GM18873 (cell line): ENCODE data around the gene PLCG2.
"Not testable (repeated sequence)": the region's sequence is repeated elsewhere in the genome, so short reads cannot be mapped to it uniquely, and the experiment has no call there.

ENCODE experiments used
- ATAC-seq: cut with Tn5 transposase; IDR thresholded peaks from one replicate; pipeline ENCODE4 v1.9.1; 2021; ENCODE audit warnings: mild to moderate bottlenecking, moderate library complexity, moderate number of reproducible peaks; ENCODE audit not compliant: unreplicated experiment, low FRiP score

PLCG2 gene

DNA sequence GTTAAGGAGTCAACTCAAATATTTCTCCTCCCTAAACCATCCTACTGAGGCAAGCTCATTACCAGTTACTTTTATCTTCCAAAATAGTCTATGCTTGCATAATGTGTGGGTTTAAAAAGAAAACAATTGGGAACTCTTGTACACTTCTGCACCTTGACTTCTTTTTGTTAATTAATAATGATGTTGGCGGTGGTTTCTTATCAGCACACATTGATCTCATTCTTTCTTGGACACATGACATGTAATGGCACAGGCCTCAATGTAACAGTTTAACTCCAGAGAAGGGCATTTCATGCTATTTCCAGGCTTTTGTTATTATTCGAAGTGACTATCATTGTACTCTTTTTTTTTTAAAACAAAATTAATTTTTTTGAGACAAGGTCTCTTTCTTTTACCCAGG, 7.8 kb downstream of the PLCG2 start:
- no peak for ATAC-seq

DNA sequence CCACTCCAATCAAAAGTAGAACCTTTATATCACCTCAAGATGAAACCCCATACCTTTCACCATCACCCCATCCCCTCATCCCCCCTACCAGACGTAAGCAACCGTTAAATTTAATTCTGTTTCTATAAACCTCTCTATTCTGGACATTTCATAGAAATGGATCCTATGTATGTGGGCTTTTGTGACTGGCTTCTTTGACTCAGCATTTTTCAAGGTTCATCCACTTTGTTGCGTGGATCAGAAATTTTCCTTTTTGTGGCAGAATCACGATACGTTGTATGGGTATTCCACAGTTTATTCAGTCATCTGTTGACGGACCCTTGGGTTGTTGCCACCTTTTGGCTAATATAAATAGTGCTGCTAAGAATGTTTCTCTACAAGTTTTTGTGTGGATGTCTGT, 8.6 kb downstream of the PLCG2 start:
- ATAC-seq, result no peak

DNA sequence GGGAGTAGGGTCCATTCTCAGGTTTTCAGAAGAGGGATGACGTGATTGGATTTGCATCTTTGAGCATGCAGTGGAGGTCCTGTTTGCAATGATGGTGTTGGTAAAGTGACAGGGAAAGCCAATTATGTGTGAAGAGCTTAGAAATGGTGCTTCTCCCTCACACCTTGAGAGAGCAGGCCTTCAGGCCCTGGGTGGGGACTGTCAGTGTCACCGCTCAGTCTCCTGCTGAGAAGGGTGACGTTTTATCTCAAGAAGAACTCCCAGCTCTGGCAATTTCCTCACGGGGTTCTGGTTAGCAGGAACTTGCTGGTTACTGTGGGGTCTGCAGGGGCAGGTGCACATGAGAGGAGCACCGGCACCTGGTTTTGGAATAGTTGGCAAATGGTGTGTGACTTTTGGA, 11.2 kb downstream of the PLCG2 start:
- ATAC-seq, result no peak

DNA sequence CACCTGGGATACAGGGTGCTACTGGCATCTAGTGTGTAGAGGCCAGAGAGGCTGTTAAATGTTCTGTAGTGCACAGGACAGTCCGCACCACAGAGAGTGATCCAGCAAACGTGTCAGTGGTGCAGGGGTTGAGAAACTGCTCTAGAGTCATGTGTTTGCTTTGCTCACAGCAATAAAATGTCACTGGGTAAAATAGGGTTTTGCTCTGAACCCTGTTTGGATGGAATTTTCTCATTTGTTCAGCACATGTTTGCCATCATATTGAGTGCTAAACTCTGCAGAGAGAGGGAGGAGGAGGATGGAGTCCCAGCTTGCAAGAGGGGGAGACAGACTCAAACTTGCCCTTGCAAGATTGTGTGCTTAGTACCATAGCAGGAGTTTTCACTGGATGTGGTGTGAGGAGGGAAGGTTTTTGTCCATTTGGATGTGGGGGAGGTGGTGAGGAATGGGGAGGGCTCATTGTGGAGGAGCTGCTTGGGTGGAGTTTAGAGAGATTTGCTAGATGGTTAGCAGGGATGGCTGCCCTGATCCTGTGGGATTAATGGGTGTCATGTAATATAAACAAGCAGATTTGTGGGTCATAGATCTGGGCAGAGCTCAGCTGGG, 11.8 kb downstream of the PLCG2 start:
- no peak for ATAC-seq

DNA sequence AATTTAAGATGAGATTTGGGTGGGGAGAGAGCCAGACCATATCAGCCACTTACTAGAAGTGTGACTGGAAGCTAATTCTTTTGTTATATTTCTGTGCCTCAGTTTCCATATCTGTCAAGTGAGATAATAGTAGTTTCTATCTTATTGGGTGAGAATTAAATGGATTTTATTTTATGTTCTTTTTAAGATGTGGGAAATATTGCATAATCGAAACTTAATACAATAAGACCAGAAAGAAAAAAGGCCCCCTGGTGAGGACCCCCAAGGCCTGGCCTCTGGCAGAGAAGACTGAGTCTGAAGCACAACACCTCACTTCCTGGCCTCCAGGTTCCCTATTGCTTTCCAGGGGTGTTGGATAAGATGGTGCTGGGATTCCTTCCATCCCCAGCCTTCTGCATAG, 13.7 kb downstream of the PLCG2 start:
- no peak for ATAC-seq

DNA sequence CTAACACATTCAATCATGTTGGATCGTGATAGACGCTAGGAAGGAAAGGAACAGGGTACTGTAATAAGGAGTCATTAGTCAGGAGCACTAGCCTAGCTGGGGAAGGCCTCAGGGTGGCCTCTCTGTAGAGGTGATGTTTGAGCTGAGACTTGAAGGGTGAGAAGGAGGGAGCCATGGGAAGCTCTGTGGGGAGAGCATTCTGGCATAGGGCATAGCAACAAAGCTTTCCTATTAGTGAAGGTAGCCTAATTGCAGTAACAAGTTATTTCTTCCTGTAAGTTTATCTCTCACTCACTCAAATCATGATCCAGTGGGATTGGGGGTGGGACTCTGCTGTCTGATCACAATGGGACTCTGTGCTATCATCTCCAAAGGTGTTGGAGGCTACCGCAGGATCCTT, 16.1 kb downstream of the PLCG2 start:
- no peak for ATAC-seq

DNA sequence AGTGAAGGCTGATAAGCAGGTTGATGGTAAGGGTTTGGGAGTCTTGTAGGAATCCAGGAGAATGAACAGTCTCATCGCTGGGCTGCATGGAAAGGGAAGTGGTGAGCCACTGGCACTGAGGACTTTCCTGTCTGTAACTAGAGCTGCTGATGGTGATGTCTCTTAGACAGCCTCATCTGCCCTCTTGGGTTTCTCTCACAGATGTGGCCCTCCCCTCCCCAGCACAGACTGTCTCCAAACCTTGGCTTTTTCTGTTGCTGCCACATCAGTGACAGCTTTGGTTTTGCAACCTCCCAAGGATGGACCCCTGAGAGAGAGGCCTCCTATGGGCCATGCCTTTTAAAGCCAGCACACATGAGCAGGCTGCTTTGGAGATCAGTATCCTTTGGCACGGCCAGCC, 16.9 kb downstream of the PLCG2 start:
- ATAC-seq, result no peak

DNA sequence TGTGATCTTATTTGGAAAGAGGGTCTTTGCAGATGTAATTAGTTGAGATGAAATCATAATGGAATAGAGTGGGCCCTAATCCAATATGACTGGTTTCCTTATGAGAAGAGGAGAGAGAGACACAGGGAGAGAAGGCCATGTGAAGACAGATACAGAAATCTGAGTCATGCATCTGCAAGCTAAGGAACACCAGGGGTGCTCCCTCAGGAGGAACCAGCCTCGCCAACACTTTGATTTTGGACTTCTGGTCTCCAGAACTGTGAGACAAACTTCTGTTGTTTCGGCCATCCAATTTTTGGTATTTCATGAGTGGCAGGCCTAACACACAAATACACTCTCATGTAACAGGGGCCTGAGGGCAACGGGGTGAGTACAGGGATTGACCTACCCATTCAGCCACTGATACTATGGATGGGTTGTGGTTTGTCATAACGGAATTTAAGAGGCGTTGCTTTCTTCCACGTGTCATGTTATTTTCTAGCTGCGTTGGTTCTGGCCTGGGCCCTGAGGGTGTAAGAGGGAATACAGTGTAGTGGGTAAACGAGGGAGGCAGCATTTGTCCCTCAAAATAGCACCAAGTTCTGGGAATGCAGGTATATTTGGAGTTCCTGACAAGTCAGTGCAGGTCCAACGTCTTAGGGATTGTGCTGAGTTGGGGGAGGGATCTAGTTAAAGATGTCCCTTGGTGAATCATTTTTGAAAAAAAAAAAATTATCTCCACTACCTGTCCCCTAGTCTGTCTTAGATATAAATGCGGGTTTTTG, 17.7 kb downstream of the PLCG2 start:
- no peak for ATAC-seq

DNA sequence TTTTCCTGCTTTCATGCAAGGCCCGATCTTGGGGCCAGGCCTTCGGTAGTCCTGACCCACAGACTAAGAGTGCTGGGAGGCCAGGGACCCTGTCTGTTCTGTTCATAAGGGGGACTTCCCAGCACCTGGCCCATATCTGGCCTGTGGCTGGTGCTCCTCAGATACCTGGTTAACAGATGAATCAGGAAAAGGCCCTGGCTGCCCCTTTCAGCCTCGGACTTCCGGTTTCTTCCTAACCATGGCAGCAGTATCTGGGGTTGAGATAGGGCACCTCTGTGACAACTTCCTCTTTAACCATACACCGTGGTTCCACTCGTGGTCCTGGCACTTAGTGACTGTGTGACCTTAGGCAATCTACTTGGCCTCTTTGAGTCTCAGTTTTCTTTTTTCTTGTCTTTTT, 18.4 kb downstream of the PLCG2 start:
- peak; percentile 60 for ATAC-seq

DNA sequence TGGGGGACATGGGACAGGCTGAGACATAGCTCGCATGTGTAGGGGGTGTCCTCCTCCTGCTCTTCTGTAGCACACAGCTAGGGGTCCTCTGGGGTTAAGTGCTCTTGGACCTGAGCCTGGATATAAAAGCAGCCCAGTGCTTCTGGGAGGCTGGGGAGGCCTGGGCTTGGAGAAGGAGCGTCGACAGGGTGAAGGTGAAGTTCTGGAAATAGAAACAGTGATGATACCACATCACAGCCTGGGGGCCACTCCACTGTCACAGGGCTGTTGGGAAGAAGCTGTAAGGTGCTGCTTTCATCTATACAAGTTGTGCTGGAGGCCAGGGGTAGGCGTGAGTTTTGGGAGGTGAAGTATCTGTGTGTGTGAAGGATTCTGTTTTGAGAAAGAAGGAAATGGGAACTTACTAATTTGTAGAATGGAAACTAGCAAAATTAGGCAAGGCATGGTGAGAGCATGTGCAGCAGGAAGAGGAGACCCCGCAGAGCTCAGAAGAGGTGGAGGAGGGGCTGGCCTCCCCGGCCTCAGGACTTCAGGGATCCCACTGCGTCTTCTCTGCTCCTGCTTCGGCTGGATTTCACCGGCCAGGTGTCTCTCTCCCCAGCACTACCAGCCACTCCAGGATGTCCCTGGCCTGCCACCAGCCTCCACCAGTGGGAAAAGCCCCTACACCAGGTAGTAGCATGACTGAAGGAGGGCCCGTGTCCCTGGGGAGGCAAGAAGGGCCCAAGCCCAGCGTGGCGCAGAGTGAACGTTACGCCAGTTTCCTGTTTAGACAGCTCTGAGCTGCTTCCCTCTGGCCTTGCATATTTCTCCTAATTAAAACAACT, 19.4 kb downstream of the PLCG2 start:
- peak; percentile 31 for ATAC-seq

DNA sequence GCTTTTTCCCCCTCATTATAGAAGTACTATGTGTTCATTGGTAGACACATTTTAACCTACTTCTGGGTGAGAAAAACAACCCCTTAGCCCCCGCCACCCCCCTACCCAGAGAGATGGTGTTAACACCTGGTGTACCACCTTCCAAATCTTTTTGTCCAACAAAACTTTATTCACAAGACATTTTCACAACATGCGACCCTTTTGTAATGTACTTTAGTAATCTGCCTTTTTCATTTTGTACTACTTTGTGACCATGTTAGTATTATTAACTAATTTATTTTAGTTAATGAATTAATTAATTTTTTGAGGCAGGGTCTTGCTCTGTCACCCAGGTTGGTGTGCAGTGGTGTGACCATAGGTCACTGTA, 20.0 kb downstream of the PLCG2 start:
- ATAC-seq, result no peak

DNA sequence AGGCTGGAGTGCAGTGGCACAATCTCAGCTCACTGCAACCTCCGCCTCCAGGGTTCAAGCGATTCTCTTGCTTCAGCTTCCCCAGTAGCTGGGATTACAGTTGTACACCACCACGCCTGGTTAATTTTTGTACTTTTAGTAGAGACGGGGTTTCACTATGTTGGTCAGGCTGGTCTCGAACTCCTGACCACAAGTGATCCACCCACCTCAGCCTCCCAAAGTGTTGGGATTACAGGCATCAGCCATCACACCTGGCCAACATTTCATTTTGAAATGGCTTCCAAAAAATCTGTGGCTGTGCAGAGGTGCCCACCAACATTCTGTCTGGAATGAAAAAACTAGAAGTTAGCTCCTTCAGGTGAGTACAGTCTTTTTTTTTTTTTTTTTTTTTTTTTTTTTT, 22.6 kb downstream of the PLCG2 start:
- not testable (repeated sequence) for ATAC-seq

DNA sequence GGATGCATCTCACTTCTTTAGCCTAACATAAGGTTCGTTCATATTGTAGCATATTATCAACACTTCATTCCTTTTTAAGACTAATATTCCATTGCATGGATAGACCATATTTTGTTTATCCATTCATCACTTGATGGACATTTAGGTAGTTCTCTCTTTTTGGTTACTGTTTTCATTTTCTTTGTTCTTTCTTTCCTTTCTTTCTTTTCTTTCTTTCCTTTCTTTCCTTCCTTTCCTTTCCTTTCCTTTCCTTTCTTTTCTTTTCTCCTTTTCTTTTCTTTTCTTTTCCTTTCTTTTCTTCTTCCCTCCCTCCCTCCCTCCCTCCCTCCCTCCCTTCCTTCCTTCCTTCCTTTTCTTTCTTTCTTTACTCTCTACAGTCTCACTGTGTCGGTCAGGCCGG, 24.2 kb downstream of the PLCG2 start:
- ATAC-seq, result no peak

DNA sequence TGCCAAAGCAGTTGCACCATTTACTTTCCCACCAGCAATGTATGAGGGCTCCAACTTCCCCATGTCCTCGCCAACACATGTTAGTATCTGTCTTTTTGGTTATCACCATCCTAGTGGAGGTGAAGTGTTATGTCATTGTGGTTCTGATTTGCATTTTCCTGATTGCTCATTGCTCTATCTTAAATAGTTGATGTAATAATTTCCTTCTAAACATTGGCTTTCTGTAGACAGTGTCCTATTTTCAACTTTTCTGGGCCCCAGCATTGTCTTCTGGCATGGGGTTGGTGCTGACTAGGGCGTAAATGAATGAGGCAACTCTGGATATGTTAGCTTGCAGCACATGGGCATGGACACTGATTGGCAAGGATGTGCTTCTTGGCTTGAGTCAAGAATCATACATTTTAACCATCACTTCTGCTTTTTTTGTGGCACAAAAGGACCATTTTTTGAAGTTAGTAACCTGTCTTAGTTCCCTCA, 25.1 kb downstream of the PLCG2 start:
- ATAC-seq, result no peak

DNA sequence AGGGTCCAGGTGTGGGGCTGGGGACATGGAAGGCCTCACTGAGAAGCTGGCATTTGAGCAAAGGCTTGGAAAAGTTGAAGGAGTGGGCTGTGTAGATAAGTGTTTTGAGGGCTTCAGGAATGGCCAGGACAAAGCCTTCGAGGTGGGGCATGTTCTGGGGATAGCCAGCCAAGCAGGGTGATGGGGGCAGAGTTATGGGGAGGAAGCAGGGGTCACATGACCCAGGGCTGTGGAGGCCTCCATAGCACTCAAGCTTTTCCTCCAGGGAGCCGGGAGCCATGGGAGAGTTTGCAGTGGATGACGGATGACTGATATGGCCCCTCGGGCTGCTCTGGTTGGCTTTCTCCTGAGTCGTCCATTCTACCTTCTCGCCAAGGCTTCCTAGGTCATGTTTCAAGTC, 27.6 kb downstream of the PLCG2 start:
- ATAC-seq, result no peak

DNA sequence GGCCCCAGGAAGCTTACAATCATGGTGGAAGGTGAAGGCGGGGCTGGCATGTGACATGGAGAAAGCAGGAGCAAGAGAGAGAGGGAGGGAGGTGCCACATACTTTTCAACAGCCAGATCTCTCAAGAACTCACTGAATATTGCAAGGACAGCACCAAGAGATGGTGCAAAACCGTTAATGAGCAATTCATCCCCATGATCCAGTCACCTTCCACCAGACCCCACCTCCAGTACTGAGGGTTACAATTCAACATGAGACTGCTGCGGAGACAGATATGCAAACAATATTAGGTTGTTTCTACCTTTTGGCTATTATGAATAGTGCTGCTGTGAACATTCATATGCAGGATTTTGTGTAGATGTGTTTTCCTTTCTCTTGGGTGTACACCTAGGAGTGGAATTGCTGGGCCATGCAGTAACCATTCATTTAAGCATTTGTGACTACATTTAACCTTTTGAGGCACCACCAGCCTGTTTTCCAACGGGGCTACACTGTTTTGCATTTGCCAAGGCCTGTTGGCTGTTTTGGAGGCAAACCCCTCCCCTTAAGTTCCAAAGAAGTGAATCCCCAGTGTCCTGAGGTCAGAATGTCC, 28.8 kb downstream of the PLCG2 start:
- ATAC-seq, result no peak

DNA sequence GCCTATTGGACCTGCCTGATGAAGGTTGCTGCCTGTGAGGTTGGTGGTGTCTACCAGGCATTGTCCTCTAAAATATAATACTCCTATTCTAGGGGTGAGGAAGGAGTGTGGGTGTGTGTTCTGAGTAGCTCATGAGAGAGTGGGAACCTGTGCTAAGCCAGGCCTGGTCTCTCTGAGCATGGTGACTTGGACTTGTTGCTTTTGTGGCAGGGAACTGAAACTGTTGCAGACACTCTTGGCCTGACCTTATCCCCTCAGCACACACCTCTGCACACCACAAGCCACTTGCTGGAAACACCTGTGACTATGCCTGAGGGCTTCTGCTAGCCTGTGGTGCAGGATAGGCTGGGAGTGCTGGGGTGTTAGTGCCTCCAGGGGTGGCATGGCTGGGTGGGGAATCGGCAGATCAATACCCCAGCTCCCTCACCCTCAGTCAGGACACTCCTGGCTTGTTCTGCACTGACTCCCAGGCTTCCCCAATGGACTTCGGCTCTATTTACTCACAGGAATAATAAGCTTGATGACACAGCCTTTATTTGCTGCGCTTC, 29.9 kb downstream of the PLCG2 start:
- peak; percentile 69 for ATAC-seq

DNA sequence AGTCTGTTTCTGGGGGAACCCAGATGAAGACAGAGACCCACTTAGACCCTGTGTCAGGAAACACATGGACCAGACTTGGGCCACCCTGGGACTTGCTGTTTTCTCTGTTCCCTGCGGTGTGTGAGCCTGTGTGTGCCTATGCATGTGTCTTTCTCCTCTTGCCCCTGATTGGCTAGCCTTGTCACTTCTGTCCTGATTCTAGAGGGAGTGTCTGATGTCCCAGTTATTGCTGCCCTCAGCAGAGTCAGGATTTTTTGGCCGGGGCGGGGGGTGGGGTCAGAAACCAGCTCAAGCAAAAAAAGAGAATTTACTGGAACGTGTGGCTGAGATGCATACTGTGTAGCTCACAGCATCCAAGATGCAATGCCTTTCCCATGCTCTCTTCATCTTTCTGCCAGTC, 30.5 kb downstream of the PLCG2 start:
- ATAC-seq, result no peak

DNA sequence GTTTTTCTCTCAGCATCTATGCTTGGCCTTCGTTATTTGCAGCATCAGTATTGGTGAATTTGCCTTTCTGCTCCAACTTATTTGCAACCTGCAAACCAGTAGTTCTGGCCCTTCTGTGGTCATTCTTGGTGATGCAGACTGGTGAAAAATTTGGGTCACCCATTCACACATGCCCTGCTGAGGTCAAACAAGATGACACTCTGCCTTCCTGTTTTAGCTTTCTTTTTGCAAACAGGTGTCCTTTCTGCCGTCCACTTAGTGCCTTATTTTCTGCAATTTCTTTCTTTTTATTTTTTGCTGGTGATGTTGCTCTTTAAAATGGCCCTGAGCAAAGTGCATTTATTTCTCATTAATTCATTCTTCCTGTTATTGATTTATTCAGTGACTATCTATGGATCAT, 31.3 kb downstream of the PLCG2 start:
- no peak for ATAC-seq

DNA sequence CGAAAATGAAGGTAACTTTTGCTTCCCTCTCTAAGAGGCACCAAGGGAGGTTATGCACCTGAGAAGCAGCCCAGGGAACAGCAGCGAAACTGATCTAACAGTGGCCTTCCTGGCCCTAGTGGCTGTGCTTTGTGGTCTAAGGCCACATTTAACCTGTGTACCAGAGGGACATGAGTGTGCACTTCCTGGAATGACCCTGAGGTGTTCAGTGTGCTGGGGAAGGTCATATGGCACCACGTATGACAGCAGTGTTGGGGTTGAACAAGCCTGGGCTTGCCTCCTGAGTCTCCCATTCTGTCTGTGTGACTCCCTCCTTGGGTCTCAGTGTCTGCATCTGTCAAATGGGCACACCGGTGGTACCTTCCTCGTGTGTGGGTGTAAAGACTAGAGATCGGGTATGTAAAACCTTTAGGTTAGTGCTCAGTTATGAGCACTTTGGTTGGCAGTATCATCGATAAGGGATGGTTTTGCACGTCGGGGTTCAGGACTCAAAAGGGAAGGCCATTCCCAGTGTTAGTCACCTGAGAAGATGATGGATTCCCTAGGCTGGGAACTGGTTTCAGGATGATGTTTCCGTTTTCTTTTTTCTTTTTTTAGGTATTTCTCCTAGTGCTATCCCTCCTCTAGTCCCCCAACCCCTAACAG, 31.9 kb downstream of the PLCG2 start:
- peak; percentile 35 for ATAC-seq
